GM23338 (cell line): Measurements from ENCODE around the gene PHAF1.

Experiments
- CTCF ChIP-seq, 2 experiments: fragments of 200-600 bp in 1 of 2; sonication (generic) in 1 of 2; conservative IDR thresholded peaks; 2 replicates each; pipeline versions ENCODE4 v1.5.1 to v1.6.1; 2016 to 2017; ENCODE audit warnings: antibody characterized with exemption in 2 of 2, low read depth in 2 of 2, mild to moderate bottlenecking in 2 of 2, moderate library complexity in 1 of 2
- POLR2AphosphoS5 ChIP-seq: IDR thresholded peaks from 2 replicates; pipeline ENCODE4 v1.6.1; 2016; ENCODE audit warnings: antibody characterized with exemption, low read depth
- ZNF114 ChIP-seq: fragments of 250-450 bp; sonication (Bioruptor Pico); IDR thresholded peaks from 2 replicates; pipeline ENCODE4 v1.5.0; 2020; ENCODE audit warnings: mild to moderate bottlenecking, moderate library complexity
- TF ChIP-seq, protein P1 (sequence below): IDR thresholded peaks from one replicate; pipeline ENCODE4 v1.6.1; 2018; ENCODE audit warnings: antibody characterized with exemption; ENCODE audit not compliant: unreplicated experiment

GRCh38 chr16:67087291-67087690, 22.4 kb upstream of the PHAF1 start:
- TF ChIP-seq CTCF (conservative IDR thresholded peaks at IDR 0.05; ENCODE audit: low read depth in 2 of 2) = no peak
- no peak for TF ChIP-seq POLR2AphosphoS5
- TF ChIP-seq, protein P1, sequence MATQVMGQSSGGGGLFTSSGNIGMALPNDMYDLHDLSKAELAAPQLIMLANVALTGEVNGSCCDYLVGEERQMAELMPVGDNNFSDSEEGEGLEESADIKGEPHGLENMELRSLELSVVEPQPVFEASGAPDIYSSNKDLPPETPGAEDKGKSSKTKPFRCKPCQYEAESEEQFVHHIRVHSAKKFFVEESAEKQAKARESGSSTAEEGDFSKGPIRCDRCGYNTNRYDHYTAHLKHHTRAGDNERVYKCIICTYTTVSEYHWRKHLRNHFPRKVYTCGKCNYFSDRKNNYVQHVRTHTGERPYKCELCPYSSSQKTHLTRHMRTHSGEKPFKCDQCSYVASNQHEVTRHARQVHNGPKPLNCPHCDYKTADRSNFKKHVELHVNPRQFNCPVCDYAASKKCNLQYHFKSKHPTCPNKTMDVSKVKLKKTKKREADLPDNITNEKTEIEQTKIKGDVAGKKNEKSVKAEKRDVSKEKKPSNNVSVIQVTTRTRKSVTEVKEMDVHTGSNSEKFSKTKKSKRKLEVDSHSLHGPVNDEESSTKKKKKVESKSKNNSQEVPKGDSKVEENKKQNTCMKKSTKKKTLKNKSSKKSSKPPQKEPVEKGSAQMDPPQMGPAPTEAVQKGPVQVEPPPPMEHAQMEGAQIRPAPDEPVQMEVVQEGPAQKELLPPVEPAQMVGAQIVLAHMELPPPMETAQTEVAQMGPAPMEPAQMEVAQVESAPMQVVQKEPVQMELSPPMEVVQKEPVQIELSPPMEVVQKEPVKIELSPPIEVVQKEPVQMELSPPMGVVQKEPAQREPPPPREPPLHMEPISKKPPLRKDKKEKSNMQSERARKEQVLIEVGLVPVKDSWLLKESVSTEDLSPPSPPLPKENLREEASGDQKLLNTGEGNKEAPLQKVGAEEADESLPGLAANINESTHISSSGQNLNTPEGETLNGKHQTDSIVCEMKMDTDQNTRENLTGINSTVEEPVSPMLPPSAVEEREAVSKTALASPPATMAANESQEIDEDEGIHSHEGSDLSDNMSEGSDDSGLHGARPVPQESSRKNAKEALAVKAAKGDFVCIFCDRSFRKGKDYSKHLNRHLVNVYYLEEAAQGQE = no peak
- TF ChIP-seq ZNF114 (CRISPR knock-in tag) = no peak
